Uterus (tissue), 2 donors: ENCODE data around the gene SLC6A9.

ENCODE experiments used
- POLR2A ChIP-seq, 2 donors: fragments of 450-650 bp; IDR thresholded peaks; one replicate each; pipeline ENCODE4 v1.6.1; 2016; ENCODE audit warnings: antibody characterized with exemption in 2 of 2, mild to moderate bottlenecking in 1 of 2, moderate library complexity in 1 of 2
- TF ChIP-seq, protein P1 (sequence below), 4 experiments: fragments of 200-600 bp in 2 of 4; fragments of 450-650 bp in 2 of 4; sonication (generic) in 2 of 4; IDR thresholded peaks; one replicate each; pipeline ENCODE4 v1.5.1; 2016 to 2019; ENCODE audit warnings: antibody characterized with exemption in 4 of 4, mild to moderate bottlenecking in 2 of 4, moderate library complexity in 1 of 4

DNA sequence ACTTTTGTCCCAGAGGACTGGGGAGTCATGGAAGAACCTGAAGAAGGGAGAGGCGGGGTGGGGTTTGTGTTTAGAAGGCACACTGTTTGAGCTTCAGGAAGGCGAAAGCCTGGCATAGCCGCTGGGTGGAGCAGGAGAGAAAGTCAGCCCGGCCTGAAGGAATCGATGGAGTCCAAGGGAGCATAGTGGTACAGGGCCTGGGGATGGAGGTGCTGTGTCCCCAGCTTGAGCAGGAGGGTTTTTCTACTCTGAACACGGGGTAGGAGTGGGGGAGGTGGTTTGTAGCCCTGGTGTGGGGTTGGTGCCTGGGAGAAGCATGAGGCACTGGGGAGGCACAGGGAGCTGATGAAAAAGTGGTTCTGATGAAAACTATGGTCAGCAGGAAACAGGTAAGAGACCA, 44.5 kb downstream of the SLC6A9 start:
- TF ChIP-seq POLR2A (IDR thresholded peaks at IDR 0.05), result no peak
- TF ChIP-seq, protein P1, sequence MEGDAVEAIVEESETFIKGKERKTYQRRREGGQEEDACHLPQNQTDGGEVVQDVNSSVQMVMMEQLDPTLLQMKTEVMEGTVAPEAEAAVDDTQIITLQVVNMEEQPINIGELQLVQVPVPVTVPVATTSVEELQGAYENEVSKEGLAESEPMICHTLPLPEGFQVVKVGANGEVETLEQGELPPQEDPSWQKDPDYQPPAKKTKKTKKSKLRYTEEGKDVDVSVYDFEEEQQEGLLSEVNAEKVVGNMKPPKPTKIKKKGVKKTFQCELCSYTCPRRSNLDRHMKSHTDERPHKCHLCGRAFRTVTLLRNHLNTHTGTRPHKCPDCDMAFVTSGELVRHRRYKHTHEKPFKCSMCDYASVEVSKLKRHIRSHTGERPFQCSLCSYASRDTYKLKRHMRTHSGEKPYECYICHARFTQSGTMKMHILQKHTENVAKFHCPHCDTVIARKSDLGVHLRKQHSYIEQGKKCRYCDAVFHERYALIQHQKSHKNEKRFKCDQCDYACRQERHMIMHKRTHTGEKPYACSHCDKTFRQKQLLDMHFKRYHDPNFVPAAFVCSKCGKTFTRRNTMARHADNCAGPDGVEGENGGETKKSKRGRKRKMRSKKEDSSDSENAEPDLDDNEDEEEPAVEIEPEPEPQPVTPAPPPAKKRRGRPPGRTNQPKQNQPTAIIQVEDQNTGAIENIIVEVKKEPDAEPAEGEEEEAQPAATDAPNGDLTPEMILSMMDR (IDR thresholded peaks at IDR 0.05), result no peak
